ENCODE measurements around the gene CINP. TPM values are rescaled to one million over a fixed set of nuclear protein-coding genes. Genes with fewer than 3 reads are reported as not detected.

CINP gene
- total RNA-seq: 58.0 and 66.9 TPM in 2 replicates

DNA sequence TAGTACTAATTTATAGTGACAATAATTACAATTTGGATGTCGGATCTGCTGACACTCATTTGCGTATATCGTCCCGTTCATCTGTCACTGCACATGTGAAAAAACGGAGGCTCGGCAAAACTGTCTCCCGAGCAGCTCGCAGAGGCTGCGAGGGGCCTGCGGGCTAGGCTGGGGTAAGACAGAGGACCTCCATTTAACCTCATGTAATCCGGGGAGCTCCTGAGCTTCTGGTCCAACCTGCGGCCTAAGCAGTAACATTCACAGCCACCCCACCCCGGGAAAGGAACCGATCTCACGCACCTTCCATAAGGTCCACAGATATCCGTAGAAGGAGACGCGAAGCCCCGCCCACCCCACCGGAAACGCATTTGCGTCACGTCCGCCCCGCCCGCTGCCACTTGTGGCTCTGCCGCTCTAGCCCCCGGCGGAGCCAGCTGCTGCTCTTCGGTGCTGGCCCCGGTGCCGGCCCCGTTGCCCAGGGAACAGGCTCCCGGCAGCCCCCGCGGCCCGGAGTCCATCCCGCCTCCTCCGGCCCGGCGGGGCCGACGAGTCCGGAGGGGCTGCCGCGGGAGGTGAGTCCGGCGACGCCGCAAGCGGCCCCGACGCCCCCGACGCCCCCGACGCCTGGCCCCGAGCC, at the start of gene CINP, which contains the start of gene TECPR2:
Gene CINP (minus strand): TSS at position 346 of the 637 bp plus-strand sequence. CDS start 39 bp downstream, at position 307.
Gene TECPR2 (plus strand): TSS at position 397 of the 637 bp plus-strand sequence. CDS start 13,781 bp downstream, outside the sequence.

DNA sequence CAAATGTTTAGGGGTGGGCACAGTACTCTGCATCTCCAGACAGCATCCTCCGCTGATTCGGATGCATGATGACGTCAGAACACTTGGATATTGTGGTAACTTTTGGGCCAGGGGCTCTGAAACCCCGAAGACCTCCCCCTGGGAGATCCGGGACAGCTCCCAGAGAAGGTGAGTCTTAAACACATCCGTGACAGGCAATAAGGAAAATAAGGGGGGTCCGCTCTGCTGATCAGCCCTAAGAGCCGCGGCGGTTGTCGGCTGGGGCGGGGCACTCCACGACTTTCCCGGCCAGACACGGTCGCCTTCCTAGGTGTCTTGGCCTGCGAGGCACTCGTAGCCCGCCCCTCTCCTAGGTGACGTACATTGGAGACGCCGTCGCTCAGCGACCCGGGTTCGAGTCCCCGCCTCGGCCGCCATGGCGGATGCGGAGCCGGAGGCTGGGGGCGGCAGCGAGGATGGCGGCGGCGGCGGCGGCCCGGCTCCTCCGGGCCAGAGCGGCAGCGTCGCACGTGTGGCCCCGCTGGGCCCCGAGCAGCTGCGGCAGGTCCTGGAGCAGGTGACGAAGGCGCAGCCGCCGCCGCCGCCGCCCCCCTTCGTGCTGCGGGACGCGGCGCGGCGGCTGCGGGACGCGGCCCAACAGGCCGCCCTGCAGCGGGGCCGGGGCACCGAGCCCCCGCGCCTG, 43.2 kb downstream of the CINP start, which contains the start of gene ZNF839:
Gene ZNF839 (plus strand): TSS at position 396 of the 682 bp plus-strand sequence. CDS start 20 bp downstream, at position 416.

GRCh38 chr14:102304611-102305506, 57.8 kb downstream of the CINP start, which contains the start of gene MOK:
MOK (minus strand) TSS chr14:102305164; CDS start chr14:102304968, 196 bp downstream.

Other genes with a start within 250 kb of the CINP start
- gene WDR20, start 223.0 kb downstream of the CINP start, total RNA-seq: 15.1 and 16.7 TPM in 2 replicates
- 10.4 and 10.8 TPM in 2 replicates for gene MOK, start 57.7 kb downstream of the CINP start, total RNA-seq
- gene ZNF839, start 43.1 kb downstream of the CINP start, total RNA-seq: 10.7 and 12.9 TPM in 2 replicates
- gene TECPR2, start 51 bp upstream of the CINP start, total RNA-seq: 6.3 and 8.0 TPM in 2 replicates
- gene ANKRD9, start 146.9 kb upstream of the CINP start, total RNA-seq: 46.3 and 72.0 TPM in 2 replicates
- 23.7 and 29.8 TPM in 2 replicates for gene RCOR1, start 229.8 kb upstream of the CINP start, total RNA-seq